HG02970 (cell line): ENCODE measurements around the gene CADPS.

Experiments
- ATAC-seq: cut with Tn5 transposase; IDR thresholded peaks from one replicate; pipeline ENCODE4 v1.9.1; 2021; ENCODE audit warnings: mild to moderate bottlenecking, moderate library complexity, moderate number of reproducible peaks; ENCODE audit not compliant: unreplicated experiment, low FRiP score

Gene CADPS

GRCh38 chr3:62655056-62655690 is 220.0 kb downstream of the CADPS start:
- no peak for ATAC-seq

GRCh38 chr3:62653796-62654195 is 221.4 kb downstream of the CADPS start:
- no peak for ATAC-seq

GRCh38 chr3:62647711-62648110 is 227.5 kb downstream of the CADPS start:
- no peak for ATAC-seq

- no peak for ATAC-seq
Measured at GRCh38 chr3:62644493-62644892, 230.7 kb downstream of the CADPS start.

GRCh38 chr3:62638316-62638715 is 236.9 kb downstream of the CADPS start:
- no peak for ATAC-seq

- no peak for ATAC-seq
Measured at GRCh38 chr3:62636235-62636826, 238.9 kb downstream of the CADPS start.

GRCh38 chr3:62632510-62633294 is 242.5 kb downstream of the CADPS start:
- ATAC-seq = no peak

- ATAC-seq = no peak
Measured at GRCh38 chr3:62631488-62631887, 243.7 kb downstream of the CADPS start.

- no peak for ATAC-seq
Measured at GRCh38 chr3:62630664-62631063, 244.6 kb downstream of the CADPS start.

GRCh38 chr3:62625268-62625667 is 249.9 kb downstream of the CADPS start:
- no peak for ATAC-seq

- no peak for ATAC-seq
Measured at GRCh38 chr3:62624185-62624584, 251.0 kb downstream of the CADPS start.

GRCh38 chr3:62622553-62623174 is 252.6 kb downstream of the CADPS start:
- ATAC-seq = no peak

GRCh38 chr3:62621925-62622324 is 253.3 kb downstream of the CADPS start:
- ATAC-seq = no peak

GRCh38 chr3:62621176-62621575 is 254.0 kb downstream of the CADPS start:
- no peak for ATAC-seq

GRCh38 chr3:62615258-62615849 is 259.9 kb downstream of the CADPS start:
- ATAC-seq = no peak

- ATAC-seq = no peak
Measured at GRCh38 chr3:62614527-62614926, 260.7 kb downstream of the CADPS start.

GRCh38 chr3:62611541-62612240 is 263.5 kb downstream of the CADPS start:
- no peak for ATAC-seq

- ATAC-seq = no peak
Measured at GRCh38 chr3:62607287-62608029, 267.8 kb downstream of the CADPS start.

GRCh38 chr3:62605413-62606068 is 269.7 kb downstream of the CADPS start:
- no peak for ATAC-seq
